HEK293 (cell line): Measurements from ENCODE around the gene GGTA1.
A peak's percentile ranks its signal among the peaks of the same experiment; 100 is the strongest.

ENCODE experiments used
- CTCF ChIA-PET: fragments of 350-600 bp; formaldehyde crosslinking; extraction: SDS; loops from one replicate; lab custom pipeline; 2021; ENCODE audit warnings: antibody characterized with exemption; lab: Yijun Ruan, JAX
- POLR2A ChIA-PET: fragments of 300-600 bp; formaldehyde crosslinking; extraction: SDS; loops from one replicate; lab custom pipeline; 2020; ENCODE audit warnings: antibody characterized with exemption, inconsistent platforms; lab: Yijun Ruan, JAX
- H3K27ac ChIP-seq: fragments of 200-500 bp; sonication (Bioruptor generic); 2 replicates; pipeline ENCODE4 v1.5.1; 2014; ENCODE audit warnings: low read depth, low read length, control low read depth, inconsistent platforms; ENCODE audit errors: extremely low read depth
- H3K36me3 ChIP-seq, 2 experiments: fragments of 200-500 bp in 1 of 2; sonication (Bioruptor generic) in 1 of 2; 1 replicate in 1 of 2; 2 replicates in 1 of 2; pipeline ENCODE4 v1.5.1; 2014 to 2017; ENCODE audit warnings: inconsistent platforms in 2 of 2, low read length in 2 of 2; ENCODE audit not compliant: control insufficient read depth in 2 of 2, insufficient read depth in 1 of 2
- H3K4me1 ChIP-seq: fragments of 200-500 bp; sonication (Bioruptor generic); 2 replicates; pipeline ENCODE4 v1.5.1; 2014; ENCODE audit warnings: mild to moderate bottlenecking, low read length, inconsistent platforms; ENCODE audit not compliant: control insufficient read depth, insufficient read depth
- H3K4me3 ChIP-seq: 2 replicates; pipeline ENCODE4 v1.5.1; 2011; ENCODE audit warnings: low read depth, mild to moderate bottlenecking, control low read depth, low read length, moderate library complexity
- H3K9me3 ChIP-seq: fragments of 200-500 bp; sonication (Bioruptor generic); 2 replicates; pipeline ENCODE4 v1.5.1; 2014; ENCODE audit warnings: low read depth, low read length, inconsistent platforms; ENCODE audit not compliant: control insufficient read depth, insufficient read depth
- KLF8 ChIP-seq: fragments of 450-650 bp; formaldehyde crosslinking; IDR thresholded peaks from 2 replicates; pipeline ENCODE4 v1.5.1; 2016; ENCODE audit warnings: missing biosample characterization, missing genetic modification characterization
- RBAK ChIP-seq: fragments of 450-650 bp; formaldehyde crosslinking; IDR thresholded peaks from 2 replicates; pipeline ENCODE4 v1.5.1; 2016; ENCODE audit warnings: missing biosample characterization, missing genetic modification characterization
- SCRT1 ChIP-seq: fragments of 450-650 bp; formaldehyde crosslinking; IDR thresholded peaks from 2 replicates; pipeline ENCODE4 v1.5.1; 2016; ENCODE audit warnings: missing biosample characterization, missing genetic modification characterization, borderline replicate concordance
- SCRT2 ChIP-seq: fragments of 450-650 bp; formaldehyde crosslinking; IDR thresholded peaks from 2 replicates; pipeline ENCODE4 v1.5.1; 2016; ENCODE audit warnings: missing biosample characterization, missing genetic modification characterization
- SETDB1 ChIP-seq: IDR thresholded peaks from one replicate; pipeline ENCODE4 v1.6.1; 2017; ENCODE audit warnings: mild to moderate bottlenecking, low read length, moderate library complexity, mixed read lengths; ENCODE audit not compliant: insufficient read length
- TRIM28 ChIP-seq: IDR thresholded peaks from 2 replicates; pipeline ENCODE4 v1.6.1; 2011; ENCODE audit warnings: low read length, control low read depth, borderline replicate concordance
- ZBTB17 ChIP-seq: fragments of 450-650 bp; formaldehyde crosslinking; IDR thresholded peaks from 2 replicates; pipeline ENCODE4 v1.5.1; 2016; ENCODE audit warnings: missing biosample characterization, missing genetic modification characterization
- ZEB2 ChIP-seq: fragments of 450-650 bp; formaldehyde crosslinking; IDR thresholded peaks from 2 replicates; pipeline ENCODE4 v1.5.1; 2016; ENCODE audit warnings: missing biosample characterization, missing genetic modification characterization
- ZFP41 ChIP-seq: fragments of 450-650 bp; formaldehyde crosslinking; IDR thresholded peaks from 2 replicates; pipeline ENCODE4 v1.5.1; 2016; ENCODE audit warnings: missing biosample characterization, missing genetic modification characterization, borderline replicate concordance
- ZIC2 ChIP-seq: fragments of 450-650 bp; formaldehyde crosslinking; IDR thresholded peaks from 2 replicates; pipeline ENCODE4 v1.5.1; 2016; ENCODE audit warnings: missing biosample characterization, missing genetic modification characterization
- ZNF140 ChIP-seq: fragments of 450-650 bp; formaldehyde crosslinking; IDR thresholded peaks from 2 replicates; pipeline ENCODE4 v1.5.1; 2016; ENCODE audit warnings: missing biosample characterization, missing genetic modification characterization
- ZNF157 ChIP-seq: fragments of 450-650 bp; formaldehyde crosslinking; IDR thresholded peaks from 2 replicates; pipeline ENCODE4 v1.5.1; 2016; ENCODE audit warnings: missing biosample characterization, missing genetic modification characterization
- ZNF354C ChIP-seq: fragments of 450-650 bp; formaldehyde crosslinking; IDR thresholded peaks from 2 replicates; pipeline ENCODE4 v1.5.1; 2016; ENCODE audit warnings: missing biosample characterization, missing genetic modification characterization, low read depth, borderline replicate concordance
- ZNF549 ChIP-seq: fragments of 450-650 bp; IDR thresholded peaks from 2 replicates; pipeline ENCODE4 v1.5.1; 2018; ENCODE audit warnings: missing biosample characterization, missing genetic modification characterization, mild to moderate bottlenecking, inconsistent platforms, moderate library complexity
- ZNF660 ChIP-seq: fragments of 450-650 bp; IDR thresholded peaks from 2 replicates; pipeline ENCODE4 v1.5.1; 2018; ENCODE audit warnings: missing biosample characterization, mild to moderate bottlenecking, missing genetic modification characterization
- ZNF747 ChIP-seq: fragments of 450-650 bp; formaldehyde crosslinking; IDR thresholded peaks from 2 replicates; pipeline ENCODE4 v1.5.1; 2016; ENCODE audit warnings: missing biosample characterization, missing genetic modification characterization
- ZNF785 ChIP-seq: fragments of 450-650 bp; formaldehyde crosslinking; IDR thresholded peaks from 2 replicates; pipeline ENCODE4 v1.5.1; 2016; ENCODE audit warnings: missing biosample characterization, missing genetic modification characterization
- ZNF837 ChIP-seq: fragments of 450-650 bp; formaldehyde crosslinking; IDR thresholded peaks from 2 replicates; pipeline ENCODE4 v1.5.1; 2016; ENCODE audit warnings: missing biosample characterization, missing genetic modification characterization
- TF ChIP-seq, protein P1 (sequence below): fragments of 450-650 bp; formaldehyde crosslinking; IDR thresholded peaks from 2 replicates; pipeline ENCODE4 v1.5.1; 2017; ENCODE audit warnings: missing biosample characterization, mild to moderate bottlenecking, missing genetic modification characterization, moderate library complexity
- TF ChIP-seq, protein P2 (sequence below): fragments of 450-650 bp; formaldehyde crosslinking; IDR thresholded peaks from 2 replicates; pipeline ENCODE4 v1.5.1; 2016; ENCODE audit warnings: missing biosample characterization, missing genetic modification characterization
- TF ChIP-seq, protein P3 (sequence below): fragments of 450-650 bp; formaldehyde crosslinking; IDR thresholded peaks from 2 replicates; pipeline ENCODE4 v1.5.1; 2017; ENCODE audit warnings: missing biosample characterization, missing genetic modification characterization
- TF ChIP-seq, protein P4 (sequence below): fragments of 450-650 bp; formaldehyde crosslinking; IDR thresholded peaks from 2 replicates; pipeline ENCODE4 v1.5.1; 2016; ENCODE audit warnings: missing biosample characterization, missing genetic modification characterization

GGTA1 gene

DNA sequence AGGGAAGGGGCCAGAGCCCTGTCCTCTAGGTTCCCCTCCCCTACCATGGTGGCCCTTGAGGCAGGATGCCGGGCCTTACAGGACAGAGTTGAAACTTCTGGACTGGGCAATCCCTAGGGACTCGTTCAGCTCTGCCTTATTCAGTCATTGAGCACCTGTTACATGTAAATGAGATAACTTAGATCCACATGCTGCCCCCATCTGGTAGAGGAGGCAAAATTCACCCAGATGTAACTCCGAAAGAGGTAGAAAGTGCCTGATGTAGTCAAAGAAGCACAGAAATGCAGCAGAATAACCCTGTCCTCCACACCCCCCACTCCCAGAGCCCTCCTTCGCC, 1.5 kb downstream of the GGTA1 start (continued):
- TF ChIP-seq TRIM28 (peak; percentile 60; the same call in 1 of the 2 replicates), ZEB2 (peak; percentile 37; the same call in 1 of the 2 replicates), SCRT1 (tag by site-specific recombination) (peak; percentile 96), SCRT2 (peak; percentile 99), KLF8 (no peak), ZNF660 (tag by site-specific recombination) (0 out of 2 replicates have a peak, but pooled peaks have one; percentile 32)
- TF ChIP-seq, protein P1, sequence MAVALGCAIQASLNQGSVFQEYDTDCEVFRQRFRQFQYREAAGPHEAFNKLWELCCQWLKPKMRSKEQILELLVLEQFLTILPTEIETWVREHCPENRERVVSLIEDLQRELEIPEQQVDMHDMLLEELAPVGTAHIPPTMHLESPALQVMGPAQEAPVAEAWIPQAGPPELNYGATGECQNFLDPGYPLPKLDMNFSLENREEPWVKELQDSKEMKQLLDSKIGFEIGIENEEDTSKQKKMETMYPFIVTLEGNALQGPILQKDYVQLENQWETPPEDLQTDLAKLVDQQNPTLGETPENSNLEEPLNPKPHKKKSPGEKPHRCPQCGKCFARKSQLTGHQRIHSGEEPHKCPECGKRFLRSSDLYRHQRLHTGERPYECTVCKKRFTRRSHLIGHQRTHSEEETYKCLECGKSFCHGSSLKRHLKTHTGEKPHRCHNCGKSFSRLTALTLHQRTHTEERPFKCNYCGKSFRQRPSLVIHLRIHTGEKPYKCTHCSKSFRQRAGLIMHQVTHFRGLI, result no peak

DNA sequence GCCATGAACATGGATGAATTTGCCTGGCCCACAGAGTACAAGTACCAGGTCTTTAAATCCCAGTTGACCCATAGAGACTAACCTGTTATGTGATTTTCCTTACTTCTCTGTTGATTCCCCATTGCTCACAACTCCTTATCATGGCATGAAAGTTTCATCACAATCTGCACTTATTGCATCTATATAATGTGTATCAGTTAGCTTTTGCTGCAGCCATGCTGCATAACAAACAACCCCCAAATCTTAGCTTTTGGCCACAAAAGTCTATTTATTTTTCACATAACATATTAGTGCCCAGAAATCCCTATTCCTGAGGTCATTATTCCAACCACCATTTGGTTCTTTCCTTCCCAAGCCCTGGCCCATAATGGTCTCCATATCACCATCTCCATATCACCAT, 3.7 kb downstream of the GGTA1 start:
- POLR2A ChIA-PET, result no interaction called here
- peaks cover 7% of the 10 kb centered on the region for H3K4me1 ChIP-seq
- no peaks in the 10 kb centered on the region for H3K9me3 ChIP-seq
- no peak overlapping the region for H3K27ac ChIP-seq
- TF ChIP-seq SETDB1 (peak; percentile 19), RBAK (peak; percentile 92), ZNF549 (no peak)
- TF ChIP-seq, protein P2, sequence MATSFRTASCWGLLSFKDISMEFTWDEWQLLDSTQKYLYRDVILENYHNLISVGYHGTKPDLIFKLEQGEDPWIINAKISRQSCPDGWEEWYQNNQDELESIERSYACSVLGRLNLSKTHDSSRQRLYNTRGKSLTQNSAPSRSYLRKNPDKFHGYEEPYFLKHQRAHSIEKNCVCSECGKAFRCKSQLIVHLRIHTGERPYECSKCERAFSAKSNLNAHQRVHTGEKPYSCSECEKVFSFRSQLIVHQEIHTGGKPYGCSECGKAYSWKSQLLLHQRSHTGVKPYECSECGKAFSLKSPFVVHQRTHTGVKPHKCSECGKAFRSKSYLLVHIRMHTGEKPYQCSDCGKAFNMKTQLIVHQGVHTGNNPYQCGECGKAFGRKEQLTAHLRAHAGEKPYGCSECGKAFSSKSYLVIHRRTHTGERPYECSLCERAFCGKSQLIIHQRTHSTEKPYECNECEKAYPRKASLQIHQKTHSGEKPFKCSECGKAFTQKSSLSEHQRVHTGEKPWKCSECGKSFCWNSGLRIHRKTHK (tag by site-specific recombination), result no peak
- CTCF ChIA-PET, result interaction anchor here (0.8 to 1.0 kb wide), 3 partner anchors 34 to 218 kb away, joined by 3 to 4 read pairs (median 3); no protein-coding TSS in a partner anchor
- H3K36me3 ChIP-seq, result no peaks in the 10 kb centered on the region
- H3K4me3 ChIP-seq, result no peak overlapping the region

DNA sequence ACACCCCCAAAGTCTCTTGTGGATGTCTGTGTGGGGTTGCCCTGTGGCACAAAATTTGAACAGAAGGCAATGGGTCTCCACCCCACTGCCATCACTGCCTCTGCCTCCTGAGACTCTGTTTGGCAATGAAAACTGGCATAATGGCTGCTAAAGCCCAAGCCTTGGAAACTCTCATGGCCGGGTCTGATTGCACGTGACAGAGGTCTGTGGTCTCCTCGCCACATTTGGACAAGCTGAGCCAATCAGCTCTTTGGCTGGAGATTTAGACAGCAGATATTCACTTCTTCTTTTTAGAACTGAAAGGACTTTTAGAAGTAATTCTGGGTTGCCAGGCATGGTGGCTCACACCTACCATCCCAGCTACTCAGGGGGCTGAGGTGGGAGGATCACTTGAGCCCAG, 5.5 kb downstream of the GGTA1 start:
- Histone ChIP-seq H3K4me3 (no peak overlapping the region), H3K4me1 (peaks cover 5% of the 10 kb centered on the region), H3K27ac (no peak overlapping the region), H3K36me3 (no peaks in the 10 kb centered on the region), H3K9me3 (no peaks in the 10 kb centered on the region)
- TF ChIP-seq ZNF157 (tag by site-specific recombination) (no peak), ZNF140 (tag by site-specific recombination) (no peak), ZNF747 (tag by site-specific recombination) (no peak), ZNF354C (no peak), ZBTB17 (tag by site-specific recombination) (no peak), SETDB1 (no peak)
- CTCF ChIA-PET, result no interaction called here
- POLR2A ChIA-PET, result no interaction called here

DNA sequence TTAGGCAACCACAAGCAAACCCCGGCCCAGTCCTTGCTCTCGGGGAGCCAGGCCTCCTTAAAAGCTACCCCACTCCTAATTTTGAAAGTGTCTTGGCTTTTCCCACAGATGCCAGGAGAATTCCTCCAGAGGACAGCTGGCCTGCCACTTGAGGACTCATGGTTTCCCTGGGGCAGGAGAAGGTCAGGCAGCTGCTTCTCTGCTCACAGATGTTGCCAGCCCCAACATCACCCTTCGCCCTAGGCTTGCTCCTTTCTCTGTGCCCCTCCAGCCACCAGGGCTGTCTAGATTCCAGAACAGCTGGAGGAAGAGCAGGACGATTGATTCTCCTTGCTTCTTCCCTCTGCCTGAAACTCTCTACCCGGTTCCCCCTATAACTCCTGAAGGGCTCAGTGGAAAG, 8.5 kb downstream of the GGTA1 start:
- ChIA-PET POLR2A (interaction anchor here (1.3 kb wide), 1 partner anchor 9 kb away, joined by 3 read pairs; the partner anchor contains the start of gene GGTA1), CTCF (interaction anchor here (0.8 to 1.6 kb wide), 3 partner anchors 28 to 171 kb away, joined by 3 to 6 read pairs (median 4); no protein-coding TSS in a partner anchor)
- H3K4me3 ChIP-seq, result no peak overlapping the region
- H3K4me1 ChIP-seq, result no peaks in the 10 kb centered on the region
- no peak overlapping the region for H3K27ac ChIP-seq
- H3K9me3 ChIP-seq, result no peaks in the 10 kb centered on the region
- H3K36me3 ChIP-seq, result no peaks in the 10 kb centered on the region
- TF ChIP-seq ZIC2 (tag by site-specific recombination) (no peak), SCRT2 (no peak), ZNF785 (tag by site-specific recombination) (no peak), ZNF837 (tag by site-specific recombination) (no peak), ZFP41 (tag by site-specific recombination) (no peak)
- TF ChIP-seq, protein P1, result no peak
- TF ChIP-seq, protein P3, sequence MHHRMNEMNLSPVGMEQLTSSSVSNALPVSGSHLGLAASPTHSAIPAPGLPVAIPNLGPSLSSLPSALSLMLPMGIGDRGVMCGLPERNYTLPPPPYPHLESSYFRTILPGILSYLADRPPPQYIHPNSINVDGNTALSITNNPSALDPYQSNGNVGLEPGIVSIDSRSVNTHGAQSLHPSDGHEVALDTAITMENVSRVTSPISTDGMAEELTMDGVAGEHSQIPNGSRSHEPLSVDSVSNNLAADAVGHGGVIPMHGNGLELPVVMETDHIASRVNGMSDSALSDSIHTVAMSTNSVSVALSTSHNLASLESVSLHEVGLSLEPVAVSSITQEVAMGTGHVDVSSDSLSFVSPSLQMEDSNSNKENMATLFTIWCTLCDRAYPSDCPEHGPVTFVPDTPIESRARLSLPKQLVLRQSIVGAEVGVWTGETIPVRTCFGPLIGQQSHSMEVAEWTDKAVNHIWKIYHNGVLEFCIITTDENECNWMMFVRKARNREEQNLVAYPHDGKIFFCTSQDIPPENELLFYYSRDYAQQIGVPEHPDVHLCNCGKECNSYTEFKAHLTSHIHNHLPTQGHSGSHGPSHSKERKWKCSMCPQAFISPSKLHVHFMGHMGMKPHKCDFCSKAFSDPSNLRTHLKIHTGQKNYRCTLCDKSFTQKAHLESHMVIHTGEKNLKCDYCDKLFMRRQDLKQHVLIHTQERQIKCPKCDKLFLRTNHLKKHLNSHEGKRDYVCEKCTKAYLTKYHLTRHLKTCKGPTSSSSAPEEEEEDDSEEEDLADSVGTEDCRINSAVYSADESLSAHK (tag by site-specific recombination), result no peak
- TF ChIP-seq, protein P4, sequence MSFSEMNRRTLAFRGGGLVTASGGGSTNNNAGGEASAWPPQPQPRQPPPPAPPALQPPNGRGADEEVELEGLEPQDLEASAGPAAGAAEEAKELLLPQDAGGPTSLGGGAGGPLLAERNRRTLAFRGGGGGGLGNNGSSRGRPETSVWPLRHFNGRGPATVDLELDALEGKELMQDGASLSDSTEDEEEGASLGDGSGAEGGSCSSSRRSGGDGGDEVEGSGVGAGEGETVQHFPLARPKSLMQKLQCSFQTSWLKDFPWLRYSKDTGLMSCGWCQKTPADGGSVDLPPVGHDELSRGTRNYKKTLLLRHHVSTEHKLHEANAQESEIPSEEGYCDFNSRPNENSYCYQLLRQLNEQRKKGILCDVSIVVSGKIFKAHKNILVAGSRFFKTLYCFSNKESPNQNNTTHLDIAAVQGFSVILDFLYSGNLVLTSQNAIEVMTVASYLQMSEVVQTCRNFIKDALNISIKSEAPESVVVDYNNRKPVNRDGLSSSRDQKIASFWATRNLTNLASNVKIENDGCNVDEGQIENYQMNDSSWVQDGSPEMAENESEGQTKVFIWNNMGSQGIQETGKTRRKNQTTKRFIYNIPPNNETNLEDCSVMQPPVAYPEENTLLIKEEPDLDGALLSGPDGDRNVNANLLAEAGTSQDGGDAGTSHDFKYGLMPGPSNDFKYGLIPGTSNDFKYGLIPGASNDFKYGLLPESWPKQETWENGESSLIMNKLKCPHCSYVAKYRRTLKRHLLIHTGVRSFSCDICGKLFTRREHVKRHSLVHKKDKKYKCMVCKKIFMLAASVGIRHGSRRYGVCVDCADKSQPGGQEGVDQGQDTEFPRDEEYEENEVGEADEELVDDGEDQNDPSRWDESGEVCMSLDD, result no peak
